H1 (cell line): ENCODE results near the gene PLXNA4. TPM values are rescaled to one million over a fixed set of nuclear protein-coding genes. Genes with fewer than 3 reads are reported as not detected.

Source experiments
- CTCF ChIA-PET: fragments of 300-600 bp; sonication (Branson Sonifier 250); formaldehyde crosslinking; loops from one replicate; lab custom pipeline; 2021; ENCODE audit not compliant: partially characterized antibody; lab: Charles Lee
- POLR2A ChIA-PET: fragments of 300-600 bp; sonication (Branson Sonifier 250); formaldehyde crosslinking; loops from one replicate; lab custom pipeline; 2021; ENCODE audit warnings: inconsistent platforms; ENCODE audit not compliant: partially characterized antibody; lab: Charles Lee
- DNase-seq, 2 experiments: peaks; one replicate each; pipeline versions ENCODE4 v3.0.0 to v3.0.0-alpha.2; 2010 to 2022; ENCODE audit warnings: low spot score in 2 of 2, low read depth in 1 of 2, mixed read lengths in 1 of 2
- FAIRE-seq: peaks from 2 replicates; lab custom pipeline; 2011; peaks lifted over from hg19 to GRCh38; lab: Jason Lieb, UNC
- H2AFZ ChIP-seq: 2 replicates; pipeline ENCODE4 v1.8.1; 2012; ENCODE audit warnings: low read length, inconsistent platforms
- H2AK5ac ChIP-seq: 2 replicates; pipeline ENCODE4 v1.6.1; 2013; ENCODE audit warnings: low read depth, low read length
- H2BK120ac ChIP-seq: replicated peaks from 2 replicates; pipeline ENCODE3; 2013; ENCODE audit warnings: low read depth, low read length, inconsistent platforms
- H2BK12ac ChIP-seq: 2 replicates; pipeline ENCODE4 v1.6.1; 2013; ENCODE audit warnings: low read depth, low read length
- H2BK15ac ChIP-seq: 2 replicates; pipeline ENCODE4 v1.6.1; 2013; ENCODE audit warnings: low read length
- H2BK20ac ChIP-seq: 2 replicates; pipeline ENCODE4 v1.6.1; 2013; ENCODE audit warnings: low read length
- H2BK5ac ChIP-seq: 2 replicates; pipeline ENCODE4 v1.6.1; 2013; ENCODE audit warnings: low read depth, low read length
- H3K14ac ChIP-seq: 2 replicates; pipeline ENCODE4 v1.6.1; 2013; ENCODE audit warnings: inconsistent platforms; ENCODE audit not compliant: insufficient read length
- H3K18ac ChIP-seq: 2 replicates; pipeline ENCODE4 v1.6.1; 2013; ENCODE audit warnings: low read length; ENCODE audit errors: extremely low read depth
- H3K23ac ChIP-seq: 2 replicates; pipeline ENCODE4 v1.6.1; 2013; ENCODE audit warnings: inconsistent platforms; ENCODE audit not compliant: insufficient read length
- H3K23me2 ChIP-seq: 2 replicates; pipeline ENCODE4 v1.6.1; 2013; ENCODE audit warnings: low read depth, low read length
- H3K27ac ChIP-seq: 2 replicates; pipeline ENCODE4 v1.6.1; 2011; ENCODE audit warnings: low read depth, low read length, inconsistent platforms
- H3K27me3 ChIP-seq, 4 experiments: replicated peaks in 1 of 4; 1 replicate in 1 of 4; 2 replicates in 3 of 4; pipeline versions ENCODE4 v1.6.1 to v1.8.1; 2011 to 2013; ENCODE audit warnings: low read length in 3 of 4, mild to moderate bottlenecking in 3 of 4, inconsistent platforms in 2 of 4, mixed read lengths in 2 of 4, moderate library complexity in 1 of 4; ENCODE audit not compliant: control insufficient read depth in 3 of 4, insufficient read depth in 3 of 4; ENCODE audit errors: extremely low read depth in 1 of 4
- H3K36me3 ChIP-seq, 4 experiments: 2 replicates each; pipeline versions ENCODE4 v1.6.1 to v1.8.1; 2011 to 2013; ENCODE audit warnings: mild to moderate bottlenecking in 4 of 4, low read length in 3 of 4, moderate library complexity in 2 of 4, control low read depth in 1 of 4, inconsistent platforms in 1 of 4; ENCODE audit not compliant: insufficient read depth in 4 of 4, control insufficient read depth in 2 of 4
- H3K4ac ChIP-seq: replicated peaks from 2 replicates; pipeline ENCODE3; 2013; ENCODE audit warnings: low read length, low read depth, mixed read lengths, inconsistent platforms; ENCODE audit not compliant: insufficient read length
- H3K4me1 ChIP-seq, 4 experiments: replicated peaks in 1 of 4; 1 replicate in 1 of 4; 2 replicates in 3 of 4; pipeline versions ENCODE4 v1.6.1 to v1.8.1; 2011 to 2013; ENCODE audit warnings: low read length in 3 of 4, inconsistent platforms in 2 of 4, mixed read lengths in 1 of 4; ENCODE audit not compliant: insufficient read depth in 4 of 4, control insufficient read depth in 3 of 4
- H3K4me2 ChIP-seq, 2 experiments: 2 replicates each; pipeline versions ENCODE4 v1.6.1 to v1.8.1; 2011 to 2013; ENCODE audit warnings: low read depth in 2 of 2, low read length in 2 of 2, control low read depth in 1 of 2, inconsistent platforms in 1 of 2, mild to moderate bottlenecking in 1 of 2; ENCODE audit not compliant: insufficient read depth in 1 of 2
- H3K4me3 ChIP-seq, 4 experiments: fragments of 200-600, 300-600 bp in 1 of 4; sonication (generic), shearing (Covaris generic), sonication (Bioruptor Twin) in 1 of 4; 2 replicates each; pipeline versions ENCODE4 v1.5.1 to v1.8.1; 2011 to 2016; ENCODE audit warnings: low read length in 4 of 4, low read depth in 3 of 4, control low read depth in 2 of 4, inconsistent platforms in 2 of 4, mild to moderate bottlenecking in 2 of 4, mixed read lengths in 1 of 4, moderate library complexity in 1 of 4; ENCODE audit not compliant: insufficient read depth in 2 of 4; ENCODE audit errors: extremely low read depth in 1 of 4
- H3K56ac ChIP-seq: replicated peaks from 2 replicates; pipeline ENCODE3; 2013; ENCODE audit warnings: low read depth, mild to moderate bottlenecking, mixed read lengths, low read length, inconsistent platforms; ENCODE audit not compliant: insufficient read length
- H3K79me1 ChIP-seq: 2 replicates; pipeline ENCODE4 v1.6.1; 2013; ENCODE audit warnings: low read depth, low read length, control low read depth
- H3K79me2 ChIP-seq, 2 experiments: 2 replicates each; pipeline versions ENCODE4 v1.6.1 to v1.8.1; 2012 to 2013; ENCODE audit warnings: low read length in 2 of 2, mild to moderate bottlenecking in 2 of 2, inconsistent platforms in 1 of 2; ENCODE audit not compliant: insufficient read depth in 2 of 2, control insufficient read depth in 1 of 2
- H3K9ac ChIP-seq, 4 experiments: replicated peaks in 1 of 4; 1 replicate in 1 of 4; 2 replicates in 3 of 4; pipeline versions ENCODE4 v1.6.1 to v1.8.1; 2011 to 2013; ENCODE audit warnings: low read depth in 3 of 4, low read length in 3 of 4, control low read depth in 2 of 4, mild to moderate bottlenecking in 2 of 4, moderate library complexity in 2 of 4, inconsistent platforms in 1 of 4; ENCODE audit errors: extremely low read depth in 1 of 4
- H3K9me3 ChIP-seq, 2 experiments: 2 replicates each; pipeline versions ENCODE4 v1.6.1 to v1.8.1; 2012 to 2013; ENCODE audit warnings: mild to moderate bottlenecking in 2 of 2, moderate library complexity in 2 of 2, control low read depth in 1 of 2, inconsistent platforms in 1 of 2, low read depth in 1 of 2, low read length in 1 of 2, mixed read lengths in 1 of 2; ENCODE audit not compliant: insufficient read depth in 2 of 2
- H4K20me1 ChIP-seq, 2 experiments: replicated peaks in 1 of 2; 2 replicates each; pipeline versions ENCODE3 to v1.8.1; 2011 to 2013; ENCODE audit warnings: inconsistent platforms in 2 of 2, low read length in 2 of 2, mild to moderate bottlenecking in 1 of 2; ENCODE audit not compliant: insufficient read depth in 2 of 2, control insufficient read depth in 1 of 2
- H4K5ac ChIP-seq: 2 replicates; pipeline ENCODE4 v1.6.1; 2013; ENCODE audit warnings: low read length, low read depth, mixed read lengths, inconsistent platforms; ENCODE audit not compliant: insufficient read length
- H4K8ac ChIP-seq: 2 replicates; pipeline ENCODE4 v1.8.0; 2013; ENCODE audit warnings: mild to moderate bottlenecking, moderate library complexity, low read length, inconsistent platforms; ENCODE audit not compliant: insufficient read depth; ENCODE audit errors: extremely low read depth
- H4K91ac ChIP-seq: replicated peaks from 2 replicates; pipeline ENCODE3; 2013; ENCODE audit warnings: low read length, mixed read lengths, inconsistent platforms; ENCODE audit not compliant: insufficient read length
- CEBPB ChIP-seq: IDR thresholded peaks from 2 replicates; pipeline ENCODE4 v1.6.1; 2012; ENCODE audit warnings: low read depth, low read length
- EP300 ChIP-seq, 2 experiments: IDR thresholded peaks; 1 replicate in 1 of 2; 2 replicates in 1 of 2; pipeline ENCODE4 v1.6.1; 2011 to 2012; ENCODE audit warnings: low read depth in 2 of 2, low read length in 2 of 2, mild to moderate bottlenecking in 2 of 2, borderline replicate concordance in 1 of 2, inconsistent platforms in 1 of 2, moderate library complexity in 1 of 2
- NANOG ChIP-seq: IDR thresholded peaks from 2 replicates; pipeline ENCODE4 v1.6.1; 2011; ENCODE audit warnings: low read length, low read depth, mild to moderate bottlenecking, inconsistent platforms; ENCODE audit not compliant: insufficient read depth, poor library complexity, severe bottlenecking
- RNF2 ChIP-seq: fragments of 200-900, 300-1000 bp; sonication (generic); IDR thresholded peaks from 2 replicates; pipeline ENCODE4 v1.7.1; 2016; ENCODE audit warnings: borderline replicate concordance, low read depth, mild to moderate bottlenecking, antibody characterized with exemption, low read length; ENCODE audit not compliant: poor library complexity, severe bottlenecking; ENCODE audit errors: missing control alignments
- YY1 ChIP-seq: IDR thresholded peaks from 2 replicates; pipeline ENCODE4 v1.6.1; 2011; ENCODE audit warnings: low read depth, mild to moderate bottlenecking, low read length
- WGBS, 2 experiments: shearing (Covaris generic) in 1 of 2; methylation state at CpG; one replicate each; pipeline versions ENCODE4 v1.1.6 to v1.1.7; 2013 to 2015; ENCODE audit warnings: low lambda C conversion rate in 2 of 2, mixed read lengths in 2 of 2, inconsistent platforms in 1 of 2, low coverage in 1 of 2, missing lambda C conversion rate in 1 of 2; ENCODE audit not compliant: insufficient replicate concordance in 2 of 2, insufficient coverage in 1 of 2, insufficient read length in 1 of 2; ENCODE audit errors: extremely low coverage in 1 of 2, missing lambda C conversion rate in 1 of 2; 5-methylcytosine and 5-hydroxymethylcytosine counted together
- polyA plus RNA-seq, 7 experiments: library from polyadenylated mRNA; depleted of rRNA in 3 of 7; stranded (reverse) in 5 of 7; unstranded in 2 of 7; fragments of >200 nt in 5 of 7; fragments of 200-250 nt in 2 of 7; gene quantifications; 1 replicate in 5 of 7; 2 replicates in 1 of 7; 4 replicates in 1 of 7; pipeline versions ENCODE4 v1.2.1 to v1.2.3, GENCODE V29; 2011 to 2013; ENCODE audit warnings: missing spikeins in 2 of 7, mixed read lengths in 2 of 7
- total RNA-seq: library from RNA; stranded (reverse); fragmentation: NEBNext Ultra II Directional; extraction: Animal tissue kit (Norgen Biotek cat#: 25700); gene quantifications from 2 replicates; pipeline ENCODE4 v1.2.1, GENCODE V29; 2021
- TF ChIP-seq, protein P1 (sequence below): IDR thresholded peaks from 2 replicates; pipeline ENCODE4 v1.6.1; 2012; ENCODE audit warnings: inconsistent platforms

PLXNA4 gene
- total and polyA plus RNA-seq, 2 of the 8 experiments (the other 6 are each of a cell fraction or from before 2014, with no cell fraction given), result 0.76 to 0.79 TPM

GRCh38 chr7:132579260-132579899 lies 3.1 kb upstream of the PLXNA4 start:
- no peak overlapping the region for H3K4me3 ChIP-seq
- H4K20me1 ChIP-seq, result peaks cover 2 to 3% of the 10 kb centered on the region in 2 experiments
- no peak overlapping the region for H3K18ac ChIP-seq
- 85% methylated on average over 9 of the region's 10 CpGs; no CpG with 5 or more reads in 1 of the 2 experiments for WGBS, 2 experiments
- no peak overlapping the region for H2BK120ac ChIP-seq
- no peak overlapping the region for H3K4ac ChIP-seq
- peaks cover 39 to 48% (median 44%) of the 10 kb centered on the region in 4 experiments for H3K27me3 ChIP-seq
- H4K91ac ChIP-seq, result no peak overlapping the region
- ChIA-PET POLR2A (no interaction called here), CTCF (interaction anchor here (0.6 to 1.9 kb wide), 19 partner anchors 13 to 1778 kb away, joined by 3 to 10 read pairs (median 6); no protein-coding TSS in a partner anchor)
- no peak overlapping the region for H2AK5ac ChIP-seq
- H2BK20ac ChIP-seq, result no peak overlapping the region
- no peak overlapping the region for H2BK12ac ChIP-seq
- no peak for FAIRE-seq
- no peak overlapping the region for H3K9ac ChIP-seq
- H3K79me1 ChIP-seq, result no peaks in the 10 kb centered on the region
- no peaks in the 10 kb centered on the region for H3K79me2 ChIP-seq
- H3K23me2 ChIP-seq, result peaks cover 13% of the 10 kb centered on the region; the same call in 1 of the 2 replicates
- no peak overlapping the region for H4K5ac ChIP-seq
- DNase-seq, result no peak
- H2AFZ ChIP-seq, result no peak overlapping the region
- H3K4me1 ChIP-seq, result peaks cover under 1 to 23% (median 13%) of the 10 kb centered on the region in 4 experiments
- H2BK5ac ChIP-seq, result no peak overlapping the region
- no peak overlapping the region for H4K8ac ChIP-seq
- H2BK15ac ChIP-seq, result no peak overlapping the region
- H3K23ac ChIP-seq, result no peak overlapping the region
- no peak overlapping the region for H3K4me2 ChIP-seq
- no peak overlapping the region for H3K14ac ChIP-seq
- no peak overlapping the region for H3K56ac ChIP-seq
- H3K27ac ChIP-seq, result no peak overlapping the region
- no peaks in the 10 kb centered on the region; a peak in 1 of 4 replicates for H3K9me3 ChIP-seq
- H3K36me3 ChIP-seq, result peaks cover 0 to 4% (median 0%) of the 10 kb centered on the region in 4 experiments; a peak in 1 of 8 replicates
- no peak for TF ChIP-seq NANOG
- TF ChIP-seq, protein P1, sequence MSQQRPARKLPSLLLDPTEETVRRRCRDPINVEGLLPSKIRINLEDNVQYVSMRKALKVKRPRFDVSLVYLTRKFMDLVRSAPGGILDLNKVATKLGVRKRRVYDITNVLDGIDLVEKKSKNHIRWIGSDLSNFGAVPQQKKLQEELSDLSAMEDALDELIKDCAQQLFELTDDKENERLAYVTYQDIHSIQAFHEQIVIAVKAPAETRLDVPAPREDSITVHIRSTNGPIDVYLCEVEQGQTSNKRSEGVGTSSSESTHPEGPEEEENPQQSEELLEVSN, result no peak
- no peak for TF ChIP-seq RNF2
- no peak for TF ChIP-seq YY1
- TF ChIP-seq EP300 (IDR thresholded peaks at IDR 0.05; ENCODE audit: borderline replicate concordance in 1 of 2, low read depth in 2 of 2, low read length in 2 of 2), result no peak
- TF ChIP-seq CEBPB, result no peak
